GM19328 (cell line): ENCODE results near the gene ANO6.
"Not testable (repeated sequence)": the region's sequence is repeated elsewhere in the genome, so short reads cannot be mapped to it uniquely, and the experiment has no call there.

Experiments
- ATAC-seq: cut with Tn5 transposase; IDR thresholded peaks from one replicate; pipeline ENCODE4 v1.9.1; 2021; ENCODE audit warnings: mild to moderate bottlenecking, moderate library complexity; ENCODE audit not compliant: unreplicated experiment

Gene ANO6

DNA sequence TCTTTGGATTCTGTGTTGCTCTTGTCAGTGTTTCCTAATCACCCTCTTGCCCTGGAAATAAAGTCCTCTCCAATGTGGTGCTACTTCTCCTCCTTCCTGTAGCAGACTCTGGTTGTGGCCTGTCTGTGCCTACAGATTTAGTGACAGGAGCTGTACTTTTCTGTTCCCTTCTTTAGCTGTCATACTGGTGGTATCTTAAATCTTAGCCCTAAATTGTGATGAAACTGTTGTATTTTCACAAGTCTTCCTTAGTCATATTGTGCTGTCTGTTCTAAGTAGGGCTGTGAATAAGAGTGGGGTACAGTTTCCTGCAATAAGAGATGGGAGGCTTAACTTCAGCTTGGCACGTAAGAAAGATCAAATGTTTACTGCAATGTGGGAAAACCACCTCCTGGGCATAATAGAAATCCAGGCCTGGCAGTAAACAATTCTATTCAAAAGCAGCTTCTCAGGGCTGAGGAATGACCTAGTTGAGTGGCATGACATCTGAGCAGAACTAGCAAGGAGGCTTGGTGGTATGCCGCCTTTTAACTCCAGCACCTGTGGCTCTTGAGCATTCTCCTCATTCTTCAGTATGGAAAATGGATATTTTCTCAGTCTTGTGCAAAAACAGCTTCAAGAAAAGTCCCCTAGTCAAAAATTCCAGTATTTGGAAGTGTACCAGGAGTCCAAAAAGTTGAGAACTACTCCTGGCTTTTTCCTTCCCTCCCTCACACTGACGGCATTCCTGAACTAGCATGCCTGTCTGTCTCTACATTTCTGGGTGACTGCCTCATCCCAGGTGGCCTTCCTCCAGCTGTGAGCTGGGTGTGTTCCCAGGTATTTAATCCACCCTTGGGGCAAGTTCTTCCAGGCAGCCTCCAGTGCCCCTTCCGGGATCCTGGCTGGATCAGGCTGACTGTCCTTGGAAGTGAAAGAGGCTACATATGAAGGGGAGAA lies 19.5 kb downstream of the ANO6 start:
- ATAC-seq, result no peak

DNA sequence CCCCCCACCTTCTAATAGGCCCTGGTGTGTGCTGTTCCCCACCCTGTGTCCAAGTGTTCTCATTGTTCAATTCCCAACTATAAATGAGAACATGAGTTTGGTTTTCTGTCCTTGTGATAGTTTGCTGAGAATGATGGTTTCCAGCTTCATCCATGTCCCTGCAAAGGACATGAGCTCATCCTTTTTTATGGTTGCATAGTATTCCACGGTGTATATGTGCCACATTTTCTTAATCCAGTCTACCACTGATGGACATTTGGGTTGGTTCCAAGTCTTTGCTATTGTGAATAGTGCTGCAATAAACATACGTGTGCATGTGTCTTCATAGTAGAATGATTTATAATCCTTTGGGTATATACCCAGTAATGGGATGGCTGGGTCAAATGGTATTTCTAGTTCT lies 20.5 kb downstream of the ANO6 start:
- not testable (repeated sequence) for ATAC-seq

DNA sequence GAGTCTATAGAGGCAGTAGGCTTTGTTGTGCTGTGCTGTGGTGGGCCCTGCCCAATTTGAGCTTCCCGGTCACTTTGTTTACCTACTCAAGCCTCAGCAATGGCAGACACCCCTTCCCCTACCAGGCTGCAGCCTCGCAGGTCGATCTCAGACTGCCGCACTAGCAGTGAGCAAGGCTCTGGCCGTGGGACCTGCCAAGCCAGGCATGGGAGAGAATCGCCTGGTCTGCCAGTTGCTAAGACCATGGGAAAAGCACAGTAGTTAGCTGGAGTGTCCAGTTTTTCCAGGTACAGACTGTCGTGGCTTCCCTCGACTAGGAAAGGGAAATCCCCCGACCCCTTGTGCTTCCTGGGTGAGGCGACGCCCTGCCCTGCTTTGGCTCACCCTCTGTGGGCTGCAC lies 26.3 kb downstream of the ANO6 start:
- no peak for ATAC-seq

DNA sequence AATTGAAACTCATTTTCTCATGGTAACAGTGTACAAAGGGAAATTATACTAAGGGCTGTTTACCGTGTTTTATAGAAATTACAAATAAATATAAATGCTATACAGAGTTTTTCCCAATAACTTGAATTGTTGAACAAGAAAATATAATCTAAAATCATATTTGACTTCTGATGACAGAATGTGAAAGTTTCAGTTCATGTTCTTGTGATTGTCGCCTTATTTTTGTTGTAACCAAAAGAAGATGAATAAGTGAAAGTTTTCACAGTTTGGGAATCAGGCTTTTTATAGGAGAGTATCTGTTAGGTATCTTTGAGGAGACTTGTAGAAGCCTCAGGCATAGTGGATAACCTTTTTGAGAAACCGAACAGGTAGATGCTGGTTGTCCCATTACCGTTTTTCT lies 28.1 kb downstream of the ANO6 start:
- no peak for ATAC-seq

- peak; percentile 84 for ATAC-seq
These were observed 28.9 kb downstream of the ANO6 start for GRCh38 chr12:45244561-45245343.

GRCh38 chr12:45246236-45246635 lies 30.3 kb downstream of the ANO6 start:
- no peak for ATAC-seq

DNA sequence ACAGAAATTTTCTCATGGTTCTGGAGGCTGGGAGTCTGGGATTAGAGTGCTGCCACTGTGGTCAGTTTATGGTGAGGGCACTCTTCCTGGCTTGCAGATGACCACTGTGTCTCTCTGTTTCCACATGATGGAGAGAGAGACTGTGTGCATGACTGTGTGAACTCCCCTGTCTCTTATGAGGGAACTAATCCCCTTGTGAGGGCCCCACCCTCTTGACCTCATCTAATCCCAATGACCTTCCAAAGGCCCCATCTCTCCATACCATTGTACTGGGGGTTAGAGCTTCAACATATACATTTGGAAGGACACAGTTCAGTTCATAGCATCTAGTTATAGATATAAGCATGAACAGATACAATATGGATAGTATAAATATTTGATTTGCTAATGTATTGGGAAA lies 31.7 kb downstream of the ANO6 start:
- ATAC-seq, result no peak

GRCh38 chr12:45248095-45248494 lies 32.2 kb downstream of the ANO6 start:
- no peak for ATAC-seq

GRCh38 chr12:45254254-45254653 lies 38.4 kb downstream of the ANO6 start:
- ATAC-seq, result no peak

DNA sequence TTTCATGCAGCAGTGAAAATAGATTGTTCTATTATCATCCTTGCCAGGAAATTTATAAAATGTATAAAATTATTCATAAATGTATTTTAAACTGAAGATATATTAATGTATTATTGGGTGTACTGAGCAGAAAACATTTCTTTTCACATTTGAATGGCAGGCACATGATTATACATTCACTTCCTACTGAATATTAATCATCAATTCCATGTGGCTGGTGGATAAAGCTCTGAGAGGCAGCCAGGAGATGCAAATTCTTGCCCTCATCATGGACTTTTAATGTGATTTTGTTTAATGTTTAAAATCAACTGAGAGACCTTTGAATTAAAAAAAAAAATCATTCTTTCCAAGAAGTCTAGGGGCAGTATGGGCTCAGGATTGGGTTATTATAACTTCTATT lies 40.8 kb downstream of the ANO6 start:
- no peak for ATAC-seq

DNA sequence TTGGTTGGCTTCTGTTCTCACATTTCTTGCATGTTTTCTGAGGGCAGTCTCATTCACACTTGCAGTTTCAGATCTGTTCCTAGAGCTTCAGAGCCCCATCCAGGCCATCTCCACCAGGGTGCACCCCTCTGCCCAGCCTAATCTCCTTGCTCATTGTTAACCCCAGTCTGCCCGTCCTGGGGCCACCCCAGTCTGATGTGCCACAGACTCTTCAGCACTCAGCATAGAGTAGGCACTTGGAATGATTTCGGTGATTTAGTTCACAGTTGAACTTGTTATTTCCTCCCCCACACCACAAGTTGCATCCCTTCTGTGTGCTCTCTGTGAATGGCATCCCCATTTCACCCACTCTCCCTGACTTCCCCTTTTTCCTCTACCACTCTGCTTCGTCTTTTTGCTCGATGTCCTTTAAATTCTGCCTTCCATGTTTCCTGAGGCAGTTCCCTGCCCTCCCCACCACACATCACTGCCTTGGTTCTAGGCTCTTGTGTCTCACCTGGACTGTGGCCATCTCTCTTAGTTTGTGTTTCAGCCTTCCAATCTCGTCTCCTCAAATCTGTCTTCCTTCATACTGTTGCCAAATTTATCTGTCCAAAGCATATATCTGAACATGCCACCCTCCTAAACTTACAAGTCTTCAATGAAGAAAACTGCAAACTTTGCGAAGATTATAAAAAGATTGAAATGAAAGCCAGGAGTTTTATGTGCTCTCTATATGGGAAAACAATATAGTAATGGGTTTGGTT lies 41.5 kb downstream of the ANO6 start:
- ATAC-seq, result no peak

- ATAC-seq, result no peak
These were observed 43.8 kb downstream of the ANO6 start for GRCh38 chr12:45259675-45260074.

DNA sequence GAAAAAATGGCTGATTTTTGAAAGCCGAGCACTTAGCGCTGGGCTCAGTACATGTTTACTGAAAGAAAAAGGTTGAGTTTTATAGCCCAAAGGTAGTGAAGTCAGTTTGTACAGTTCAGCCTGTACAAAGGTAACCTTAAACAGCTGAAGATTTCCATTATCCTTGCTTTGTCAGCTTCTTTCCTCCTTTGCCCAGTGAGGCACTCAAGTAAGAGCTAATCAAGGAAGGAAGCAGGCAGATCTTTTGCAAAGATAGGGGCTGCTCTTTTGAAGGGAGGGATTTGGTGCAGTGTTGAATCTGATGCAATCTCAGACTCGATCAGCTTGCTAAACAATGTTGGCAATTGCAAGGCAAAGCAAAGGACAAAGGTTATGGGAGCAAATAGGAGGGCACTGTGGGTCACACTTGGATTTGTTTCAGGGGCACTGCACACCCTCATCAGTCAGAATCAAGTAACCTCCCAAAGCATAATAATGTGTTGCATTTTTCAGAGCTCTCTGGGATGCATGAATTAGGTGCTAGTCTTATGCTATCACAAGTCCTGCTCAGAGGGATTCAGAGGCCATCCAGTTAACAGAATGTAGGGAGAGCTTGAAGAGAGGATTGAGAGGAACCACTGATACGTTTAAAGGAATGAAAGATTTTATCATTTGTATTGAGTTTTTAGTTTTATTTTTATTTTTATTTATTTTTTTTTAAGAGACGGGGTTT lies 44.4 kb downstream of the ANO6 start:
- ATAC-seq, result no peak

DNA sequence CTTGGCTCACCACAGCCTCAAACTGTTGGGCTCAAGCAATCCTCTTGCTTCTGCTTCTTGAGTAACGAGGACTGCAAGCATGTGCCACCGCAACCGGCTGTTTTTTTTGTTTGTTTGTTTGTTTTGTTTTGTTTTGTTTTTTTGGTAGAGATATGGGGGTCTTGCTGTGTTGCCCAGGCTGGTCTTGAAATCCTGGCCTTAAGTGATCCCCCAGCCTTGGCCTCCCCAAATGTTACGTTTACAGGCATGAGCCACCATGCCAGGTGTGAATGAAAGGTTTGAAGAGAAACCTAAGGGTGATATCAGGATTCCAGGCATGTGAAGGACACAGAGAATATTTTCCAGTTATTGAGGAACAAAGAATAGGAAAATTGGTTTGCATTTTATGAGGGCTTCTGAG lies 45.0 kb downstream of the ANO6 start:
- no peak for ATAC-seq

DNA sequence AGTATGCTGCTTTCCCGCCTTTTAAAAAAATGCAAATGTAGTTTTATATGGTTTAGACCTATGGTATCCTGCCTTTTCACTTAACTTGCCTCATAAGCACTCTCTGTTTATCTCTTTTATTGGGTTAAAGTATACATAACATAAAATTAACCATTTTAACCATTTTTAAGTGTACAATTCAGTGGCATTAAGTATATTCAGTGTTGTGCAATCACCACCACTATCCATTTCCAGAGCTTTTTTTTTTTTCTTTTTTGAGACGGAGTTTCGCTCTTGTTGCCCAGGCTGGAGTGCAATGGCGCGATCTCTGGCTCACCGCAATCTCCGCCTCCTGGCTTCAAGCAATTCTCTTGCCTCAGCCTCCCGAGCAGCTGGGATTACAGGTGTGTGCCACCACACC lies 46.3 kb downstream of the ANO6 start:
- not testable (repeated sequence) for ATAC-seq

DNA sequence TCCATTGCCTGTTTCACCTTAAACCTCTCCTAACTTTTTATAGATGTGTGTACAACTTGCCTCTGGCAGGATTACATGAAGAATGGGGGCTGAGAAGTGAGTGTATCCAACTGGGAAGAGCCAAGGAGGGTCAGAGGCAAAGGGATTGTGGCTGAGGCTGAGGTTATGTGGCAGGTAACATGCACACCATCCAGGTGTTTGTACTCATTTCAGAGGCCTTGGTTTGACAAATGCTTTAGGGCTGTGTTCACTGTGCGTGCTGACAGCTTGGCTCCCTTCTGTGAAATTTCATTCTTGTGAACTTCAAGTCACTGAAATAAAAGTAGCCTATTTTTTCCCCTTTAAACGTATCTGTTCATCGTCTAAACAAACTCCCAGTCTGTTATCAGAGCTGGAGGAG lies 47.7 kb downstream of the ANO6 start:
- ATAC-seq, result no peak

DNA sequence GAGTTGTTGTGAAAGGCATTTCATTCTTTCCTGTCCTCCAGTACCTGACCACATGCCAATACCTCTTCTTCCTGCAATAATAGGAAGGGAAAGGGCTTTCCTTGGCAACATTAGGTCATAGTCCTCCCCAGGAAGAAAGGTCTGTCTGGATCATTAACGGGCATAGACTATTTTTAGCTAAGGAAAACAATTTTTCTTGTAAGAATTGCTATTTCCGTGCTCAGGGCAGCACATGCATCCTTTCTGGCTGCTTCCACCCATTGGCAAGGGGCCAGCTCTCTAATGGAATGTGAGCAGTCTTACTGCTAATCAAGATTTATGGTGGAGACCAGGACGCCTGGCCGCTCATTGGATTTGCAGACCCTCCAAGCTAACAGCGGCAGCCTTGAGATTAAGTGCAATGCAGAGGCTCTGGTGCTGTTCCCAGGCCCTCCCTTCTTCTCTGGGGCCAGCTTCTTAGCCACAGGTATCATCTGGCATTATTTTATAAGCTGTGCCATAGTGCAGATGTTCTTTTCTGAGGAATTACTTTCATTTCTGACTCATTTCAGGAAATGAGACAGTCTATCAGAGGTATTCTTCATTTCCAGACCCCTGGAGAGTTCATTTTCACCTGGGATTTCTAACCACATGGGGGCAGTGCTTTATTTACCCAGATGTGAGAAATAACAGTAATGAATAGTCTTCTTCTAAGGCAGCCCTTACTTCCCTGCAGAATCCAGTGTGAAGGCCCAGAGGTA lies 52.9 kb downstream of the ANO6 start:
- ATAC-seq, result no peak

GRCh38 chr12:45269412-45269751 lies 53.5 kb downstream of the ANO6 start:
- no peak for ATAC-seq

GRCh38 chr12:45270951-45271350 lies 55.1 kb downstream of the ANO6 start:
- ATAC-seq, result no peak

- no peak for ATAC-seq
These were observed 57.9 kb downstream of the ANO6 start for GRCh38 chr12:45273717-45274271.
